HG03342 (cell line): ENCODE results near the gene CGN.

ENCODE experiments used
- ATAC-seq: cut with Tn5 transposase; IDR thresholded peaks from one replicate; pipeline ENCODE4 v1.9.1; 2021; ENCODE audit warnings: mild to moderate bottlenecking, moderate library complexity; ENCODE audit not compliant: unreplicated experiment

Gene CGN

GRCh38 chr1:151546011-151546925, 35.1 kb downstream of the CGN start:
- ATAC-seq, result no peak

GRCh38 chr1:151547119-151547899, 36.1 kb downstream of the CGN start:
- ATAC-seq, result no peak

GRCh38 chr1:151547900-151548230, 36.7 kb downstream of the CGN start:
- no peak for ATAC-seq

- no peak for ATAC-seq
Measured at GRCh38 chr1:151549199-151549598, 38.0 kb downstream of the CGN start.

- ATAC-seq, result no peak
Measured at GRCh38 chr1:151553659-151554058, 42.5 kb downstream of the CGN start.

GRCh38 chr1:151556052-151556451, 44.9 kb downstream of the CGN start:
- ATAC-seq, result no peak

GRCh38 chr1:151562661-151563060, 51.5 kb downstream of the CGN start:
- no peak for ATAC-seq

- no peak for ATAC-seq
Measured at GRCh38 chr1:151563376-151563775, 52.2 kb downstream of the CGN start.

- ATAC-seq, result no peak
Measured at GRCh38 chr1:151565502-151566189, 54.5 kb downstream of the CGN start.

GRCh38 chr1:151568626-151569088, 57.5 kb downstream of the CGN start:
- ATAC-seq, result no peak

GRCh38 chr1:151570819-151571218, 59.6 kb downstream of the CGN start:
- ATAC-seq, result no peak

GRCh38 chr1:151574575-151575529, 63.7 kb downstream of the CGN start:
- no peak for ATAC-seq

GRCh38 chr1:151577173-151577572, 66.0 kb downstream of the CGN start:
- no peak for ATAC-seq

- no peak for ATAC-seq
Measured at GRCh38 chr1:151578941-151579340, 67.8 kb downstream of the CGN start.

GRCh38 chr1:151579436-151580225, 68.4 kb downstream of the CGN start:
- no peak for ATAC-seq

- ATAC-seq, result no peak
Measured at GRCh38 chr1:151581451-151581850, 70.3 kb downstream of the CGN start.

- ATAC-seq, result no peak
Measured at GRCh38 chr1:151581921-151582320, 70.7 kb downstream of the CGN start.

GRCh38 chr1:151583796-151584195, 72.6 kb downstream of the CGN start:
- ATAC-seq, result no peak

GRCh38 chr1:151584278-151584677, 73.1 kb downstream of the CGN start:
- no peak for ATAC-seq
